ENCODE measurements around the gene NRP2.

The NRP2 gene

DNA sequence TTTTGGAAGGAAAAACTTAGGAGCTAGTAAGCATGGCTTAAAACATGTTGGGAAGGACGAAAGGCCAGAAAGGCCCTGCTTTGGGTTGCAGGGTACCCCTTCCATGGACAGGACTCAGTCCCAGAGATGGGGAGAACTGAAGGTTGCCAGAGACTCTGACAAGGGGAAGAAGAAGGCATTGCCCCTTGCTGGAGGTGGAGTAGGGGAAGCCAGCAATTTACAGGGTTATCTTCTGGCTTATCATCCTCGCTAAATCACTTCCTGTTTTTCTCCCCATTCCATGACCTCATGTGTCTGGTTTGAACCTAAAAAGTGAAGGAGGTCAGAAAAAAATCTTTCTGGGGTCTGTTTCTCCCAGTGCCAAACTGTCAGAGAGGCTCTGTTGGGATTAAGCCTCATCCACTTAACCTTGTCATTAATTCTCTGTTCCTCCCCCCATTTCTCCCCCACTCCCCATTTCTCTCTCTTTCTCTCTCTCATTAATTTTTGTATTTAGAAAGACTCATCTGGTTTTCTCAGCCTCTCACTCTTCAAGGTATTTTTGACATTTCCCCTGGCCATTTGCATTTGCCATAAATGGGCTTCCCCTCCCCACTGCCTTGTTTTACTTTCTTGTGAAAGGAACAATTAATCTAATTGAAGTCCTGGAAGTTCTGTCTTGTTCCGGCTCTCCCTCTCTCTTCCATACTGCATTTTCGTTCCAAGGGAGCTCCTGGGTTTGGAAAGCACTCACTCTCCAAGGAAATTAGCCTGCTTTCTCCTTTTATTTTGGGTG lies 17.4 kb downstream of the NRP2 start:
- TF ChIP-seq EZH2 (IDR thresholded peaks at IDR 0.05; ENCODE audit: borderline replicate concordance, low read depth, low read length, severe bottlenecking) = no peak
- TF ChIP-seq, protein P1, sequence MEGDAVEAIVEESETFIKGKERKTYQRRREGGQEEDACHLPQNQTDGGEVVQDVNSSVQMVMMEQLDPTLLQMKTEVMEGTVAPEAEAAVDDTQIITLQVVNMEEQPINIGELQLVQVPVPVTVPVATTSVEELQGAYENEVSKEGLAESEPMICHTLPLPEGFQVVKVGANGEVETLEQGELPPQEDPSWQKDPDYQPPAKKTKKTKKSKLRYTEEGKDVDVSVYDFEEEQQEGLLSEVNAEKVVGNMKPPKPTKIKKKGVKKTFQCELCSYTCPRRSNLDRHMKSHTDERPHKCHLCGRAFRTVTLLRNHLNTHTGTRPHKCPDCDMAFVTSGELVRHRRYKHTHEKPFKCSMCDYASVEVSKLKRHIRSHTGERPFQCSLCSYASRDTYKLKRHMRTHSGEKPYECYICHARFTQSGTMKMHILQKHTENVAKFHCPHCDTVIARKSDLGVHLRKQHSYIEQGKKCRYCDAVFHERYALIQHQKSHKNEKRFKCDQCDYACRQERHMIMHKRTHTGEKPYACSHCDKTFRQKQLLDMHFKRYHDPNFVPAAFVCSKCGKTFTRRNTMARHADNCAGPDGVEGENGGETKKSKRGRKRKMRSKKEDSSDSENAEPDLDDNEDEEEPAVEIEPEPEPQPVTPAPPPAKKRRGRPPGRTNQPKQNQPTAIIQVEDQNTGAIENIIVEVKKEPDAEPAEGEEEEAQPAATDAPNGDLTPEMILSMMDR (IDR thresholded peaks at IDR 0.05; ENCODE audit: borderline replicate concordance, extremely low read depth, low read length, poor library complexity, severe bottlenecking) = no peak
- Histone ChIP-seq H3K27me3 (ENCODE audit: insufficient read depth, low read length, poor library complexity) (no peaks in the 10 kb centered on the region), H3K79me2 (ENCODE audit: insufficient read depth, low read length) (no peaks in the 10 kb centered on the region), H3K36me3 (ENCODE audit: insufficient read depth, low read length) (no peaks in the 10 kb centered on the region), H3K4me1 (ENCODE audit: insufficient read depth, low read length) (no peaks in the 10 kb centered on the region), H3K27ac (ENCODE audit: low read length) (no peak overlapping the region), H4K20me1 (ENCODE audit: insufficient read depth, low read length) (no peaks in the 10 kb centered on the region), H3K4me3 (ENCODE audit: low read depth in 1 of 2, low read length in 2 of 2) (no peak overlapping the region), H2AFZ (ENCODE audit: low read depth, low read length) (no peak overlapping the region), H3K4me2 (ENCODE audit: insufficient read depth, low read length) (no peak overlapping the region), H3K9ac (ENCODE audit: low read depth, low read length) (no peak overlapping the region), H3K9me3 (ENCODE audit: insufficient read depth, low read length, severe bottlenecking) (no peaks in the 10 kb centered on the region)
- ATAC-seq (ENCODE audit: insufficient read depth, low read depth) (no peak), DNase-seq (no peak)

DNA sequence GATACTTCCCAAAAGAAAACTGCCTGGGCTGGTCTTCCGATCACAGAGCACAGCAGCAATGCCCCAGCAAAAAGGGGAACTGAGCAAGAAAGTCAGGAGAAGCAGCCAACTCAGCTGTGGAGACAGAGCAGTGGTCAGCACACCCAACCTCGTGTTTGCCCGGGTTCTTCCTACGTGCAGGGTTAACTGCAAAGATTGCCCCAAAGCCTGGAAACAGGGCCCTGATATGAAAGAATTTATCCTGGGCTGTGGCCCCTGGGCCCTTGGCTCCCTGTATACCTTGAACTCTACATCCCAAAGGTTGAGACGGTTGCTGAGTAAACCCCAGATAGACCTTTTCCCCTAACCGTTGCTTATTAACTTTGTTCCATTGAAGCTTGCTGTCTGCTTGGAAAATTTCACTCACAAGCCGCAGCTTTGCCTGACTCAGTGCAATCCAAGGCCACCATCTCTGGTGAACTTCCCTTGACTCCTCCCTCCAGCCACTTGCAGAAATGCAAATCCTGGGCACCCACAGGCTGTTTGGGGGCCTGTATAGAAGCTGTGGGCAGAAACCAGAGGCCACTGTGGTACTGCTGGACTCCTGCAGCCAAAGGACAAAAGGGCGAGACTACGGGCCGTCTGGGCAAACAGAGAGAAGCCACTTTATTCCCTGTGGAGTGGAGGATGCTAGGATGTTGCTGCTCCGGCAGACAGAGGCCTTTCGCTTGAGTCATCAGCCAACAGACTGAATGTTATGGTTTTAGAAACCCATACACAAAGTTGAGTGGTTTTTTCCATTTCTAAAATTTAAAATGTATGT lies 18.2 kb downstream of the NRP2 start:
- Histone ChIP-seq H3K27ac (ENCODE audit: low read length) (no peak overlapping the region), H3K4me2 (ENCODE audit: insufficient read depth, low read length) (no peak overlapping the region), H3K36me3 (ENCODE audit: insufficient read depth, low read length) (no peaks in the 10 kb centered on the region), H3K27me3 (ENCODE audit: insufficient read depth, low read length, poor library complexity) (no peaks in the 10 kb centered on the region), H4K20me1 (ENCODE audit: insufficient read depth, low read length) (no peaks in the 10 kb centered on the region), H3K4me3 (ENCODE audit: low read depth in 1 of 2, low read length in 2 of 2) (no peak overlapping the region), H3K9ac (ENCODE audit: low read depth, low read length) (no peak overlapping the region), H2AFZ (ENCODE audit: low read depth, low read length) (no peak overlapping the region), H3K9me3 (ENCODE audit: insufficient read depth, low read length, severe bottlenecking) (no peaks in the 10 kb centered on the region), H3K4me1 (ENCODE audit: insufficient read depth, low read length) (no peaks in the 10 kb centered on the region), H3K79me2 (ENCODE audit: insufficient read depth, low read length) (no peaks in the 10 kb centered on the region)
- ATAC-seq (ENCODE audit: insufficient read depth, low read depth) (no peak), DNase-seq (no peak)
- TF ChIP-seq, protein P1 (IDR thresholded peaks at IDR 0.05; ENCODE audit: borderline replicate concordance, extremely low read depth, low read length, poor library complexity, severe bottlenecking) = no peak
- no peak for TF ChIP-seq EZH2 (IDR thresholded peaks at IDR 0.05; ENCODE audit: borderline replicate concordance, low read depth, low read length, severe bottlenecking)

DNA sequence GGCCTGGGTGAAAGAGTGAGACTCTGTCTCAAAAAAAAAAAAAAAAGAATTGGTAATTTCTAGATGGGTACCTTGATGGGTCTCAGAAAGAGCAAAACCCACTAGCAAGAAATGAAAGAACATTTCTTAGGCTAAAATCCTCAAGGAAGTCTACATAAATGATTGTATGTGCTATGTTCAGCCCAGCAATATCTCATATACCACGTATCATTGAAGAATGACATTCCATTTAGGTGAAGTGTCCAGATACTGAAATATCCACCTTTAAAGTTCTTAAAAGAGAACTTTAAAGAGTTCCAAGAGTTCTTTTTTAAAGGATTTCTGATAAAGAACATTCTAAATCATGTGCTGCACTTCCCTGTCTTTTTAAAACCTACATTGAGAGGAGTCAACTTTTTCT lies 19.2 kb downstream of the NRP2 start:
- Histone ChIP-seq H2AFZ (ENCODE audit: low read depth, low read length) (no peak overlapping the region), H3K9me3 (ENCODE audit: insufficient read depth, low read length, severe bottlenecking) (no peaks in the 10 kb centered on the region), H3K36me3 (ENCODE audit: insufficient read depth, low read length) (no peaks in the 10 kb centered on the region), H4K20me1 (ENCODE audit: insufficient read depth, low read length) (no peaks in the 10 kb centered on the region), H3K4me1 (ENCODE audit: insufficient read depth, low read length) (no peaks in the 10 kb centered on the region), H3K9ac (ENCODE audit: low read depth, low read length) (no peak overlapping the region), H3K79me2 (ENCODE audit: insufficient read depth, low read length) (no peaks in the 10 kb centered on the region), H3K4me2 (ENCODE audit: insufficient read depth, low read length) (no peak overlapping the region), H3K27me3 (ENCODE audit: insufficient read depth, low read length, poor library complexity) (no peaks in the 10 kb centered on the region), H3K27ac (ENCODE audit: low read length) (no peak overlapping the region), H3K4me3 (ENCODE audit: low read depth in 1 of 2, low read length in 2 of 2) (no peak overlapping the region)
- no peak for ATAC-seq (ENCODE audit: insufficient read depth, low read depth)
- no peak for DNase-seq
- TF ChIP-seq, protein P1 (IDR thresholded peaks at IDR 0.05; ENCODE audit: borderline replicate concordance, extremely low read depth, low read length, poor library complexity, severe bottlenecking) = no peak
- TF ChIP-seq EZH2 (IDR thresholded peaks at IDR 0.05; ENCODE audit: borderline replicate concordance, low read depth, low read length, severe bottlenecking) = no peak
